Measurements from ENCODE around the gene ZNF385D. TPM values are rescaled to one million over a fixed set of nuclear protein-coding genes. Genes with fewer than 3 reads are reported as not detected.

The ZNF385D gene
- total RNA-seq, 1 donor from 2014 or later: 2.1 TPM

DNA sequence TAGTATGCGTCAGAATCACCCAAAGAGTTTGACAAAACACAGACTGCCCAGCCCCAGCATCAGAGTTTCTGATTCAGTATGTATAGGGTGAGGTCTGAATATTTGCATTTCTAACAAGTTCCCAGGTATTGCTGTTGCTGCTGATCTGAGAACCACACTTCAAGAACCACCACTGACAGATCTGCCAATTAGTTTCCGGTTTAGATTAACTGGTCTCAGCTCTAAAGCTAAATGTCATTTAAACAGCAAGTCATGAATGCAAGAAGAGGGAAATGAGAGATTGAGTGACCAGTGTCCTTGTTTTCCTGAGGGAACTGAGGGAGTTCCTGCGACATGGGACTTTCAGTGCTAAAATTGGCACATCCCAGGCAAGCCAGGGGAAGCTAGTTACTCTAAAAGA lies 305.0 kb downstream of the ZNF385D start:
- Mint-ChIP-seq H3K4me3 (no peak overlapping the region), H3K27me3 (ENCODE audit: low read depth) (no peaks in the 10 kb centered on the region), H3K4me1 (no peaks in the 10 kb centered on the region), H3K9me3 (no peaks in the 10 kb centered on the region), H3K27ac (ENCODE audit: unreplicated experiment) (no peak overlapping the region), H3K36me3 (ENCODE audit: low read depth) (no peaks in the 10 kb centered on the region)
- no peak for DNase-seq (ENCODE audit: low read depth, low spot score)
- TF ChIP-seq, protein P1, sequence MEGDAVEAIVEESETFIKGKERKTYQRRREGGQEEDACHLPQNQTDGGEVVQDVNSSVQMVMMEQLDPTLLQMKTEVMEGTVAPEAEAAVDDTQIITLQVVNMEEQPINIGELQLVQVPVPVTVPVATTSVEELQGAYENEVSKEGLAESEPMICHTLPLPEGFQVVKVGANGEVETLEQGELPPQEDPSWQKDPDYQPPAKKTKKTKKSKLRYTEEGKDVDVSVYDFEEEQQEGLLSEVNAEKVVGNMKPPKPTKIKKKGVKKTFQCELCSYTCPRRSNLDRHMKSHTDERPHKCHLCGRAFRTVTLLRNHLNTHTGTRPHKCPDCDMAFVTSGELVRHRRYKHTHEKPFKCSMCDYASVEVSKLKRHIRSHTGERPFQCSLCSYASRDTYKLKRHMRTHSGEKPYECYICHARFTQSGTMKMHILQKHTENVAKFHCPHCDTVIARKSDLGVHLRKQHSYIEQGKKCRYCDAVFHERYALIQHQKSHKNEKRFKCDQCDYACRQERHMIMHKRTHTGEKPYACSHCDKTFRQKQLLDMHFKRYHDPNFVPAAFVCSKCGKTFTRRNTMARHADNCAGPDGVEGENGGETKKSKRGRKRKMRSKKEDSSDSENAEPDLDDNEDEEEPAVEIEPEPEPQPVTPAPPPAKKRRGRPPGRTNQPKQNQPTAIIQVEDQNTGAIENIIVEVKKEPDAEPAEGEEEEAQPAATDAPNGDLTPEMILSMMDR (conservative IDR thresholded peaks at IDR 0.05): no peak

DNA sequence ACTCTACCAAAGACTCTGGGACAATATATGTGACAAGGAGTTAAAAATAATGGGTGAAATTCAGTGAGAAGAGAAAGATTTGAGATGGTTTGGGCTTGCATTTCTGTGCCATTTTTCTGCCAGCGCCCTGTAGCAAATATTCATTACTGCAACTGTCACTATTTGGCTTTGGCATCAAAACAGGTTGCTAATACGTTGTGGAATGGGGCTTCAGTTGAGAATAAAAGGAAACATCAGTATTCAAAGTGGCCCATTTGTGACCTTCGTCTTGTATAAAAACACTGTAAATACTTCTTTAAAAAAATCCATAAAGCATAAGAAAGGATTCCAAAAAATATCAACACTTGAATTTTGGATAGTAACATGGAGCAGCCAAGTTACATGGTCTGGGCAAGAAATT lies 309.2 kb downstream of the ZNF385D start:
- Mint-ChIP-seq H3K4me3 (no peak overlapping the region), H3K4me1 (no peaks in the 10 kb centered on the region), H3K36me3 (ENCODE audit: low read depth) (no peaks in the 10 kb centered on the region), H3K27ac (ENCODE audit: unreplicated experiment) (no peak overlapping the region), H3K27me3 (ENCODE audit: low read depth) (no peaks in the 10 kb centered on the region), H3K9me3 (no peaks in the 10 kb centered on the region)
- no peak for DNase-seq (ENCODE audit: low read depth, low spot score)
- TF ChIP-seq, protein P1 (conservative IDR thresholded peaks at IDR 0.05): no peak

DNA sequence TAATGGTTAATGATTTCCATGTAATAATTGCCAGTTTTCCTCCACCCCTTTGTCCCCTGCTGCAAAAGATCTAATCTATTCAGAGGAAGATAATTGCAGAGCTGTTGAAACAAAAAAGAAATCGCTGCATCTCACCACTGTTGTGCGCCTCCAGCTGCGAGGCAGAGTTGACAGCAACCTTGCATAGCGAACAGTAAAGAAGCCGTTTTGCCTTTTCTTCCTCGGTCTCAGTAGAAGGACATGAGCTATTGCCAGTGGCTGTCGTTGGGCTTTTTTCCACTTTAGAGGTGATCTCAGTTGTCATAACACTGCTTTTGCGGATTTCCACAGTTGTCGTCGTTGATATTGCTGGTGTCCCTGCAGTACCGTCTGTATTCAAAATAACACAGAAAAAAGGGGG lies 314.2 kb downstream of the ZNF385D start:
- no peaks in the 10 kb centered on the region for H3K36me3 Mint-ChIP-seq (ENCODE audit: low read depth)
- H3K27ac Mint-ChIP-seq (ENCODE audit: unreplicated experiment): no peak overlapping the region
- no peaks in the 10 kb centered on the region for H3K9me3 Mint-ChIP-seq
- no peak for DNase-seq (ENCODE audit: low read depth, low spot score)
- H3K4me3 Mint-ChIP-seq: no peak overlapping the region
- H3K4me1 Mint-ChIP-seq: no peaks in the 10 kb centered on the region
- H3K27me3 Mint-ChIP-seq (ENCODE audit: low read depth): no peaks in the 10 kb centered on the region
- TF ChIP-seq, protein P1 (conservative IDR thresholded peaks at IDR 0.05): no peak

DNA sequence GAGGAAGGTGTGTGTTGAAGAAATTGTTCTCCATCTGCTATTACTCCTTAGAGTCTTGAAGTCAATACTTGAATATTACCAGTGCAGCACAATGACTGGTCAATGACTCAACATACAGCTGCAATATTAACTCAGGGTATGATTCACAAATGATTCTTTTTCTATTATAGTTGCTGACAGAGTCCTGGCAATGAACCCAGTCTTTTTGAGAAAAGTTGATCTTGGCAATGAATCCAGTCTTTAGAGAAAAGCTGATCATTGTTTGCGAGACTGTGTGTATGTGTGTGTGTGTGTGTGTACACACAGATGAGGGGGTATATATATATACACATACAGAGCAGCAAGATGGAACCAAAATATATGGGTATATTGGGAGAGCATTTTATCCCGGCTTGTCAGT lies 315.1 kb downstream of the ZNF385D start:
- Mint-ChIP-seq H3K4me1 (no peaks in the 10 kb centered on the region), H3K9me3 (no peaks in the 10 kb centered on the region), H3K27me3 (ENCODE audit: low read depth) (no peaks in the 10 kb centered on the region), H3K4me3 (no peak overlapping the region), H3K27ac (ENCODE audit: unreplicated experiment) (no peak overlapping the region), H3K36me3 (ENCODE audit: low read depth) (no peaks in the 10 kb centered on the region)
- TF ChIP-seq, protein P1 (conservative IDR thresholded peaks at IDR 0.05): no peak
- no peak for DNase-seq (ENCODE audit: low read depth, low spot score)

DNA sequence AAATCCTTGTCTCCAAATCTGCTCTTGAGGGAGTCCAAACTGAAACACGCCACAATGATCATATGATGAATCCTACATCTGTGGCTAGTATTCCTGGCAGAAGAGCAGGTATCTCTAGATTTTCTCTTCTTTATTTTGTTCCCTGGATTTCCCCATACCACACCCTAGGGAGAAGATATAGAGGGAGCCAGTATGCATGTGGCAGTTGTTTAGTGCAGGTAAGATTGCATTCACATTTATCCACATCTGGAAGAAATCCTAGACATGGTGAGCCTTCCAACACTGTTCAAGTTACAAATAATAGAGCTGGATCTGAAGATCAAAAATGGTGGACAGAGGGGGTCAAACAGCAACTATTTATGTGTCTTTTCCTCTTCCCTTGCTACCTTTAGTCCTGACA lies 316.7 kb downstream of the ZNF385D start:
- no peak for DNase-seq (ENCODE audit: low read depth, low spot score)
- H3K4me3 Mint-ChIP-seq: no peak overlapping the region
- TF ChIP-seq, protein P1 (conservative IDR thresholded peaks at IDR 0.05): no peak
- H3K9me3 Mint-ChIP-seq: no peaks in the 10 kb centered on the region
- H3K36me3 Mint-ChIP-seq (ENCODE audit: low read depth): no peaks in the 10 kb centered on the region
- H3K27me3 Mint-ChIP-seq (ENCODE audit: low read depth): no peaks in the 10 kb centered on the region
- no peak overlapping the region for H3K27ac Mint-ChIP-seq (ENCODE audit: unreplicated experiment)
- H3K4me1 Mint-ChIP-seq: no peaks in the 10 kb centered on the region

DNA sequence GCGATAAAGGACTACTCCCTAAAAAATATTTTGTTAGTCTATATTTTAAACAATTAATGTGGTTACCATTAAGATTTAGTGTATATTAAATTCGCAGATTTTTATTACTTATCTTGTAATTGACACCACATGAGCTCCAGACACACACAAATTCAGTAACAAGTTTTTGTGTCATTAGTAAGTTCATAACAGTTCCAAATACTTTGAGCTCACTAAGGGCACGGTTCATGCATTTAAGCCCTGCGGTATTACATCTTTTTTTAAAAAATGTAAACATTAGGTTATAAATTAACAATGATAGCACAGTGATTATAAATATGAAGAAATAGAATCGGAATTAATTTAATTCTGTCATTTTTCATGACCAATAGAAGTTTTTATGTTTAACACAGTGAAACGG lies 317.3 kb downstream of the ZNF385D start:
- Mint-ChIP-seq H3K9me3 (no peaks in the 10 kb centered on the region), H3K27ac (ENCODE audit: unreplicated experiment) (no peak overlapping the region), H3K27me3 (ENCODE audit: low read depth) (no peaks in the 10 kb centered on the region), H3K4me3 (no peak overlapping the region), H3K36me3 (ENCODE audit: low read depth) (no peaks in the 10 kb centered on the region), H3K4me1 (no peaks in the 10 kb centered on the region)
- DNase-seq (ENCODE audit: low read depth, low spot score): no peak
- TF ChIP-seq, protein P1 (conservative IDR thresholded peaks at IDR 0.05): no peak
